ENCODE results near the gene CHCHD3.

The CHCHD3 gene

DNA sequence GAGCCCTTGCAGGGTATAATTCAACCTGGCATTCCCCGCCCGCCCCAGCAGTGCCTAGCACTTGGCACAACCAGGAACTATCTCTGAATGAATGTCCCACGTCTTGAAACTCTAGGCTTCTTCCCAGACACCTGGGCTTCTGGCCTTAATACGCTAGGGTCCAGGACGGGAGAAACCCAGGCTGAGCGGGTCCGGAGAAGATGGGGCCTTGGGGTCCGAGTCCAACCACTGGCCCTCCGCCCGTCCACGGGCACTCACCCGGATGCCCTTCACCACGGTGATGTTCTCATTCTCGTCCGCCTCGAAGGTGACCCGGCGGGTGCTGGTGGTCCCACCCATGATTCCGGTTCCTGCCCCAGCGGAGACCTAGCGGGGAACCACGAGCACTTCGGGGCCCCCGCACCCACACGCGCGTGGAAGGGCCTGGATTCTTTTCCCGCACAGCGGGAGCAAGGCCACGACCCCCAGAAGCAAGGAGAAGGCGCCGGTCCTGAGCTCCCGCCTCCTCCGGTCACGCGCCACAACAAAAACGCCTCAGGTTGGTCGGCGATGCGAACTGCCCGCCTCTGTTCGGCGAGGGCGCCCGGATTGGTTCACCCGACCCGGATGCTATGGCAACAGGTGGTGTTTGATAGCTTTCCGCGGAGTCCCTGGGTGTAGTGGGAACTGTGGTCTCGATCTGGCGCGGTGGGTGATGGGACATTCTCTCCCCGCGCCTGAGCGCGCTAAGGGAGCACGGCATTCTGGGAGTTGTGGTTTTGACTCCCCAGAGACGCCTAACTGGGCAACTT, at the start of gene CHCHD3:
Gene CHCHD3 (minus strand): TSS at position 492 of the 791 bp plus-strand sequence. CDS start 153 bp downstream, at position 339.
- TF ChIP-seq, protein P1, sequence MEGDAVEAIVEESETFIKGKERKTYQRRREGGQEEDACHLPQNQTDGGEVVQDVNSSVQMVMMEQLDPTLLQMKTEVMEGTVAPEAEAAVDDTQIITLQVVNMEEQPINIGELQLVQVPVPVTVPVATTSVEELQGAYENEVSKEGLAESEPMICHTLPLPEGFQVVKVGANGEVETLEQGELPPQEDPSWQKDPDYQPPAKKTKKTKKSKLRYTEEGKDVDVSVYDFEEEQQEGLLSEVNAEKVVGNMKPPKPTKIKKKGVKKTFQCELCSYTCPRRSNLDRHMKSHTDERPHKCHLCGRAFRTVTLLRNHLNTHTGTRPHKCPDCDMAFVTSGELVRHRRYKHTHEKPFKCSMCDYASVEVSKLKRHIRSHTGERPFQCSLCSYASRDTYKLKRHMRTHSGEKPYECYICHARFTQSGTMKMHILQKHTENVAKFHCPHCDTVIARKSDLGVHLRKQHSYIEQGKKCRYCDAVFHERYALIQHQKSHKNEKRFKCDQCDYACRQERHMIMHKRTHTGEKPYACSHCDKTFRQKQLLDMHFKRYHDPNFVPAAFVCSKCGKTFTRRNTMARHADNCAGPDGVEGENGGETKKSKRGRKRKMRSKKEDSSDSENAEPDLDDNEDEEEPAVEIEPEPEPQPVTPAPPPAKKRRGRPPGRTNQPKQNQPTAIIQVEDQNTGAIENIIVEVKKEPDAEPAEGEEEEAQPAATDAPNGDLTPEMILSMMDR (IDR thresholded peaks at IDR 0.05; ENCODE audit: low read depth, low read length) = no peak
- DNase-seq (ENCODE audit: extremely low read depth, low read depth) = peak; percentile 89

DNA sequence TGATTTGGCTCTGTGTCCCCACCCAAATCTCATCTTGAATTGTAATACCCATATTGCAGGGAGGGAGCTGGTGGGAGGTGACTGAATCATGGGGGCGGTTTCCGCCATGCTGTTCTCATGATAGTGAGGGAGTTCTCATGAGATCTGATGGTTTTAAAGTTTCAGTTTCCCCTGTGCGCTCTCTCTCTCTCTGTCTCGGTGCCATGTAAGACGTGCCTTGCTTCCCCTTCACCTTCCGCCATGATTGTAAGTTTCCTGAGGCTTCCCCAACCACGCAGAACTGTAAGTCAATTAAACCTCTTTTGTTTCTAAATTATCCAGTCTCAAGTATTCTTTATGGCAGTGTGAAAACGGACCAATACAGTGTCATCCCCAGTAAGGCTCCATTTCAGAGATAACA, 48.3 kb upstream of the CHCHD3 start:
- TF ChIP-seq, protein P1 (IDR thresholded peaks at IDR 0.05; ENCODE audit: low read depth, low read length) = no peak

DNA sequence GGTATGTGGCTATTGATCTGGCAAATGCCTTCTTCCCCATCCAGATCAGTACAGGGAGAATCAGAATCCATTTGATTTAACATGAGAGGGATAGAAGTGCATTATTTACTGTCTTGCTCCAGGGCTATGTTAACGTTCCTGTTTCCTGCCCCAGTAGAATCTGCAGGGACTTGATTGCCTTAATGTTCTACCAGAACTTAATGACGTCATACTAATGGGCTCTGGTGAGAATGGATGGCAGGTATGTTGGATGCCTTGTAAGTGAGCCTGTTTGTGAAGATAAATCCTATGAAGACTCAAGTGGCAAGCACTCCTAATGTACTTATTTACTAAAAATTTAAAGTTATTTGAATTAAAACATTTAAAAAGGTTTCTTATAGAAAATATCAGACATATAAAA, 44.5 kb upstream of the CHCHD3 start:
- no peak for DNase-seq (ENCODE audit: extremely low read depth, low read depth)
- TF ChIP-seq, protein P1 (IDR thresholded peaks at IDR 0.05; ENCODE audit: low read depth, low read length) = no peak

More for the DNA sequence above, 48.3 kb upstream of the CHCHD3 start:
- no peak for DNase-seq (ENCODE audit: extremely low read depth, low read depth)

DNA sequence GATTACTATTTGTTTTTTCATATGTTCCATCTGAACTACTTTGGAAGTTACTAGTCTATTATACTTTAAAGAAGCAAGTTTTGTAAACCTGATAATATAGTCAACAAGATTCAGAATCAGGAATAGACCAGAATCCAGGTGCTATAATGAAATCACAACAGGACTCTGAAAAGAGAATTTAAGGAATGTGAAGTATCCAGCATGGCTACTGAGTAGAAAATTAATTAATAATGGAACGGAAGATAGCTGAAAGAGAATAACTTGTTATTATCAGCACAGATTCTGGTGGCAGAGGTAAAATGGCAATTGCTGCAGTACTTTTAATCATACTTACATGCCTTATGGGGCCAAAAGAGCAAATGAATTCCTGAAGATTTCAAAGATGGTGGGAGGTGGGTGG, 43.1 kb upstream of the CHCHD3 start:
- no peak for DNase-seq (ENCODE audit: extremely low read depth, low read depth)
- TF ChIP-seq, protein P1 (IDR thresholded peaks at IDR 0.05; ENCODE audit: low read depth, low read length) = no peak

DNA sequence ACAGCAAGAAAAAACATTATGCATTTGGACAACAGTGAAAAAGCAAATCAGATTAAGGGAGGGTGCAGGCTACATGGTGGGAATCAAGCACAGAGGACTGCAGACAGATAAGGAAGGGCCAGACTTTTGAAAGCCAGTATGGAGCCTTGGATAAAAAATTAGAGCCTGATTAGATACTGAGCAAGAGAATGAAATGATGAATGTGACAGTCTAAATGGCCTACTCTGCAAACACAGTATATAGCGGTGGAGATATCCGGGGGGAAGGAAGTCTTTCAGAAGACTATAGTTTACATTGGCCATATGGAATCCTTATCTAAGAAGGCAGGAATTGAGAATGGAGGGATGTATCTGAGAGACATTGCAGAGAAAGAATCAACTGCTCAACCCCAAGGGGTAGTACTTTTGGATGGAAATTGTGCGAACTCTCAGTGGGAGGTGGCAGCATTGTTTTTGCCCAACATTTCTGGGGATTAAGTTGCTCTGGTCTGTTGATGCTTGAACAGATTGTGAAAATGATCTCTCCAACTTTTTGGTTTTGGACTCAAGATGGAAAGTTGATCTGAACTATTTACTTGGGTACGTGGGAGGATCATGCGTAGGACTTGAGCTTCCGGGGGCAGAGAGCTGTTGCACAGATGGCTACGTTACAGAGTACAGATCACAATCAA, 39.4 kb upstream of the CHCHD3 start:
- no peak for DNase-seq (ENCODE audit: extremely low read depth, low read depth)
- TF ChIP-seq, protein P1 (IDR thresholded peaks at IDR 0.05; ENCODE audit: low read depth, low read length) = no peak

DNA sequence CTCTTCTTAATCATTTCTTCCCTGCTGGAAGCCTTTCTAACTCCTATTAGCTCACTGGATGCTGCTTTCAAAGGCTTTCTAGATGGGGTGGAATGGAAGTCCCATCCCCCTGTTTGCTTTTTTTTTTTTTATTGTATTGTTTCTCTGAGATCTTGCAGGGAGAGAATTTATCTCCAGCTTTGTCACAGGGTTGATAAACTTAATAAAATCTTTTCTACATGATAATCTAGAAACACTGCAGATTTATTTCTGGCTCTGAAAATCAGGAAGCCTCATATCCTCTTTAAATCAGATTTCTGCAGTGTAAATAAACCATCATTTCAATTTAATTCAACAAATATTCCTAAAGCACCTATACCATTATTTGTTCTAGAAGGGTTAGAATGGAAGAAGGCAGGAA, 37.2 kb upstream of the CHCHD3 start:
- TF ChIP-seq, protein P1 (IDR thresholded peaks at IDR 0.05; ENCODE audit: low read depth, low read length) = no peak
- no peak for DNase-seq (ENCODE audit: extremely low read depth, low read depth)

DNA sequence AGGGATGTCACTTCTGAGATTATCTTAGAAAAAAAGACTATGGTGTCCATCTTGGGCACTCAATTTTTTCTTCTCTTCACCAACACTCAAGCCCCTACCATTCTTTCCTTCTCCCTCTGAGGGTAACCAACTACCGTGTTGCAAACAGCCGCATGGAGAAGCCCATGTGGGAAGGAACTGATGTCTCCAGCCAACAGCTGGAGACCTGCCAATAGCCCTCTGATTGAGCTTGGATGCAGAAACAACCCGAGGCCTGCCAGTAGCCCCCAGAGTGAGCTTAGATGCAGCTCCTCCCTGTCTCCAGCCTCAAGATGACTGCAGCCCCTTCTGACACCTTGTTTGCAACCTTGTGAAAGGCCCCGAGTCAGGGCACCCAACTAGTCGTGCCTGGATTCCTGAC, 36.4 kb upstream of the CHCHD3 start:
- DNase-seq (ENCODE audit: extremely low read depth, low read depth) = no peak
- TF ChIP-seq, protein P1 (IDR thresholded peaks at IDR 0.05; ENCODE audit: low read depth, low read length) = no peak

All from AG09319 (cell line).